ENCODE data around the gene ALDH7A1.

DNA sequence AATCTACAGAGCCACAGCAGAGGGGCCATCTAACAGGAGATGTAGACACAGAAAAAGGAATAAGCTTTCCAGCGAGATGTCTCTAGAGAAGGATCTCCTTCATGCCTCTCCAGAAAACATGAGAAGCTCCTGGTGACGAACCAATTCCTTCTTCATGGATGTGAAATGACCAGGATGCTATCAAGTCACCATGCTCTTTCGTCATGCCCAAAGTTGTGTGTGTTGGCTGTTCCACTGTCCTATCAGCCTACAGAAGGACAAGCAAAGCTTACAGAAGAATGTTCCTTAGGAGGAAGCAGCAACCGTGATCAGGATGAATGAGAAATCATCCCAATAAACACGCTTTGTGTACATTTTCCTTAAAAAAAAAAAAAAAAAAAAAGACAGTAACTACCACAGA, 54.4 kb downstream of the ALDH7A1 start:
- TF ChIP-seq, protein P1, sequence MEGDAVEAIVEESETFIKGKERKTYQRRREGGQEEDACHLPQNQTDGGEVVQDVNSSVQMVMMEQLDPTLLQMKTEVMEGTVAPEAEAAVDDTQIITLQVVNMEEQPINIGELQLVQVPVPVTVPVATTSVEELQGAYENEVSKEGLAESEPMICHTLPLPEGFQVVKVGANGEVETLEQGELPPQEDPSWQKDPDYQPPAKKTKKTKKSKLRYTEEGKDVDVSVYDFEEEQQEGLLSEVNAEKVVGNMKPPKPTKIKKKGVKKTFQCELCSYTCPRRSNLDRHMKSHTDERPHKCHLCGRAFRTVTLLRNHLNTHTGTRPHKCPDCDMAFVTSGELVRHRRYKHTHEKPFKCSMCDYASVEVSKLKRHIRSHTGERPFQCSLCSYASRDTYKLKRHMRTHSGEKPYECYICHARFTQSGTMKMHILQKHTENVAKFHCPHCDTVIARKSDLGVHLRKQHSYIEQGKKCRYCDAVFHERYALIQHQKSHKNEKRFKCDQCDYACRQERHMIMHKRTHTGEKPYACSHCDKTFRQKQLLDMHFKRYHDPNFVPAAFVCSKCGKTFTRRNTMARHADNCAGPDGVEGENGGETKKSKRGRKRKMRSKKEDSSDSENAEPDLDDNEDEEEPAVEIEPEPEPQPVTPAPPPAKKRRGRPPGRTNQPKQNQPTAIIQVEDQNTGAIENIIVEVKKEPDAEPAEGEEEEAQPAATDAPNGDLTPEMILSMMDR (IDR thresholded peaks at IDR 0.05; ENCODE audit: low read depth, low read length), result no peak
- no peak for TF ChIP-seq EZH2phosphoT487 (IDR thresholded peaks at IDR 0.05; ENCODE audit: low read depth)

Measured in OCI-LY3 (cell line).